H1 (cell line): Measurements from ENCODE around the gene KLHL35. TPM values are rescaled to one million over a fixed set of nuclear protein-coding genes. Genes with fewer than 3 reads are reported as not detected.

Source experiments
- CTCF ChIA-PET: fragments of 300-600 bp; sonication (Branson Sonifier 250); formaldehyde crosslinking; loops from one replicate; lab custom pipeline; 2021; ENCODE audit not compliant: partially characterized antibody; lab: Charles Lee
- POLR2A ChIA-PET: fragments of 300-600 bp; sonication (Branson Sonifier 250); formaldehyde crosslinking; loops from one replicate; lab custom pipeline; 2021; ENCODE audit warnings: inconsistent platforms; ENCODE audit not compliant: partially characterized antibody; lab: Charles Lee
- DNase-seq, 2 experiments: peaks; one replicate each; pipeline versions ENCODE4 v3.0.0 to v3.0.0-alpha.2; 2010 to 2022; ENCODE audit warnings: low spot score in 2 of 2, low read depth in 1 of 2, mixed read lengths in 1 of 2
- FAIRE-seq: peaks from 2 replicates; lab custom pipeline; 2011; peaks lifted over from hg19 to GRCh38; lab: Jason Lieb, UNC
- H2AFZ ChIP-seq: 2 replicates; pipeline ENCODE4 v1.8.1; 2012; ENCODE audit warnings: low read length, inconsistent platforms
- H2AK5ac ChIP-seq: 2 replicates; pipeline ENCODE4 v1.6.1; 2013; ENCODE audit warnings: low read depth, low read length
- H2BK120ac ChIP-seq: replicated peaks from 2 replicates; pipeline ENCODE3; 2013; ENCODE audit warnings: low read depth, low read length, inconsistent platforms
- H2BK12ac ChIP-seq: 2 replicates; pipeline ENCODE4 v1.6.1; 2013; ENCODE audit warnings: low read depth, low read length
- H2BK15ac ChIP-seq: 2 replicates; pipeline ENCODE4 v1.6.1; 2013; ENCODE audit warnings: low read length
- H2BK20ac ChIP-seq: 2 replicates; pipeline ENCODE4 v1.6.1; 2013; ENCODE audit warnings: low read length
- H2BK5ac ChIP-seq: 2 replicates; pipeline ENCODE4 v1.6.1; 2013; ENCODE audit warnings: low read depth, low read length
- H3K14ac ChIP-seq: 2 replicates; pipeline ENCODE4 v1.6.1; 2013; ENCODE audit warnings: inconsistent platforms; ENCODE audit not compliant: insufficient read length
- H3K18ac ChIP-seq: 2 replicates; pipeline ENCODE4 v1.6.1; 2013; ENCODE audit warnings: low read length; ENCODE audit errors: extremely low read depth
- H3K23ac ChIP-seq: 2 replicates; pipeline ENCODE4 v1.6.1; 2013; ENCODE audit warnings: inconsistent platforms; ENCODE audit not compliant: insufficient read length
- H3K23me2 ChIP-seq: 2 replicates; pipeline ENCODE4 v1.6.1; 2013; ENCODE audit warnings: low read depth, low read length
- H3K27ac ChIP-seq: 2 replicates; pipeline ENCODE4 v1.6.1; 2011; ENCODE audit warnings: low read depth, low read length, inconsistent platforms
- H3K27me3 ChIP-seq, 4 experiments: replicated peaks in 1 of 4; 1 replicate in 1 of 4; 2 replicates in 3 of 4; pipeline versions ENCODE4 v1.6.1 to v1.8.1; 2011 to 2013; ENCODE audit warnings: low read length in 3 of 4, mild to moderate bottlenecking in 3 of 4, inconsistent platforms in 2 of 4, mixed read lengths in 2 of 4, moderate library complexity in 1 of 4; ENCODE audit not compliant: control insufficient read depth in 3 of 4, insufficient read depth in 3 of 4; ENCODE audit errors: extremely low read depth in 1 of 4
- H3K36me3 ChIP-seq, 4 experiments: 2 replicates each; pipeline versions ENCODE4 v1.6.1 to v1.8.1; 2011 to 2013; ENCODE audit warnings: mild to moderate bottlenecking in 4 of 4, low read length in 3 of 4, moderate library complexity in 2 of 4, control low read depth in 1 of 4, inconsistent platforms in 1 of 4; ENCODE audit not compliant: insufficient read depth in 4 of 4, control insufficient read depth in 2 of 4
- H3K4ac ChIP-seq: replicated peaks from 2 replicates; pipeline ENCODE3; 2013; ENCODE audit warnings: low read length, low read depth, mixed read lengths, inconsistent platforms; ENCODE audit not compliant: insufficient read length
- H3K4me1 ChIP-seq, 4 experiments: replicated peaks in 1 of 4; 1 replicate in 1 of 4; 2 replicates in 3 of 4; pipeline versions ENCODE4 v1.6.1 to v1.8.1; 2011 to 2013; ENCODE audit warnings: low read length in 3 of 4, inconsistent platforms in 2 of 4, mixed read lengths in 1 of 4; ENCODE audit not compliant: insufficient read depth in 4 of 4, control insufficient read depth in 3 of 4
- H3K4me2 ChIP-seq, 2 experiments: 2 replicates each; pipeline versions ENCODE4 v1.6.1 to v1.8.1; 2011 to 2013; ENCODE audit warnings: low read depth in 2 of 2, low read length in 2 of 2, control low read depth in 1 of 2, inconsistent platforms in 1 of 2, mild to moderate bottlenecking in 1 of 2; ENCODE audit not compliant: insufficient read depth in 1 of 2
- H3K4me3 ChIP-seq, 4 experiments: fragments of 200-600, 300-600 bp in 1 of 4; sonication (generic), shearing (Covaris generic), sonication (Bioruptor Twin) in 1 of 4; 2 replicates each; pipeline versions ENCODE4 v1.5.1 to v1.8.1; 2011 to 2016; ENCODE audit warnings: low read length in 4 of 4, low read depth in 3 of 4, control low read depth in 2 of 4, inconsistent platforms in 2 of 4, mild to moderate bottlenecking in 2 of 4, mixed read lengths in 1 of 4, moderate library complexity in 1 of 4; ENCODE audit not compliant: insufficient read depth in 2 of 4; ENCODE audit errors: extremely low read depth in 1 of 4
- H3K56ac ChIP-seq: replicated peaks from 2 replicates; pipeline ENCODE3; 2013; ENCODE audit warnings: low read depth, mild to moderate bottlenecking, mixed read lengths, low read length, inconsistent platforms; ENCODE audit not compliant: insufficient read length
- H3K79me1 ChIP-seq: 2 replicates; pipeline ENCODE4 v1.6.1; 2013; ENCODE audit warnings: low read depth, low read length, control low read depth
- H3K79me2 ChIP-seq, 2 experiments: 2 replicates each; pipeline versions ENCODE4 v1.6.1 to v1.8.1; 2012 to 2013; ENCODE audit warnings: low read length in 2 of 2, mild to moderate bottlenecking in 2 of 2, inconsistent platforms in 1 of 2; ENCODE audit not compliant: insufficient read depth in 2 of 2, control insufficient read depth in 1 of 2
- H3K9ac ChIP-seq, 4 experiments: replicated peaks in 1 of 4; 1 replicate in 1 of 4; 2 replicates in 3 of 4; pipeline versions ENCODE4 v1.6.1 to v1.8.1; 2011 to 2013; ENCODE audit warnings: low read depth in 3 of 4, low read length in 3 of 4, control low read depth in 2 of 4, mild to moderate bottlenecking in 2 of 4, moderate library complexity in 2 of 4, inconsistent platforms in 1 of 4; ENCODE audit errors: extremely low read depth in 1 of 4
- H3K9me3 ChIP-seq, 2 experiments: 2 replicates each; pipeline versions ENCODE4 v1.6.1 to v1.8.1; 2012 to 2013; ENCODE audit warnings: mild to moderate bottlenecking in 2 of 2, moderate library complexity in 2 of 2, control low read depth in 1 of 2, inconsistent platforms in 1 of 2, low read depth in 1 of 2, low read length in 1 of 2, mixed read lengths in 1 of 2; ENCODE audit not compliant: insufficient read depth in 2 of 2
- H4K20me1 ChIP-seq, 2 experiments: replicated peaks in 1 of 2; 2 replicates each; pipeline versions ENCODE3 to v1.8.1; 2011 to 2013; ENCODE audit warnings: inconsistent platforms in 2 of 2, low read length in 2 of 2, mild to moderate bottlenecking in 1 of 2; ENCODE audit not compliant: insufficient read depth in 2 of 2, control insufficient read depth in 1 of 2
- H4K5ac ChIP-seq: 2 replicates; pipeline ENCODE4 v1.6.1; 2013; ENCODE audit warnings: low read length, low read depth, mixed read lengths, inconsistent platforms; ENCODE audit not compliant: insufficient read length
- H4K8ac ChIP-seq: 2 replicates; pipeline ENCODE4 v1.8.0; 2013; ENCODE audit warnings: mild to moderate bottlenecking, moderate library complexity, low read length, inconsistent platforms; ENCODE audit not compliant: insufficient read depth; ENCODE audit errors: extremely low read depth
- H4K91ac ChIP-seq: replicated peaks from 2 replicates; pipeline ENCODE3; 2013; ENCODE audit warnings: low read length, mixed read lengths, inconsistent platforms; ENCODE audit not compliant: insufficient read length
- GABPA ChIP-seq: IDR thresholded peaks from 2 replicates; pipeline ENCODE4 v1.6.1; 2011; ENCODE audit warnings: mild to moderate bottlenecking, low read length, moderate library complexity, borderline replicate concordance; ENCODE audit not compliant: insufficient read depth
- POLR2A ChIP-seq, 2 experiments: IDR thresholded peaks; 1 replicate in 1 of 2; 2 replicates in 1 of 2; pipeline ENCODE4 v1.6.1; 2011; ENCODE audit warnings: low read depth in 2 of 2, low read length in 2 of 2, mild to moderate bottlenecking in 2 of 2; ENCODE audit errors: control extremely low read depth in 1 of 2
- SUZ12 ChIP-seq: fragments of 200-600 bp; sonication (generic); IDR thresholded peaks from 2 replicates; pipeline ENCODE4 v1.6.1; 2012; ENCODE audit warnings: mild to moderate bottlenecking, inconsistent platforms, low read length, moderate library complexity, mixed read lengths
- WGBS, 2 experiments: shearing (Covaris generic) in 1 of 2; methylation state at CpG; one replicate each; pipeline versions ENCODE4 v1.1.6 to v1.1.7; 2013 to 2015; ENCODE audit warnings: low lambda C conversion rate in 2 of 2, mixed read lengths in 2 of 2, inconsistent platforms in 1 of 2, low coverage in 1 of 2, missing lambda C conversion rate in 1 of 2; ENCODE audit not compliant: insufficient replicate concordance in 2 of 2, insufficient coverage in 1 of 2, insufficient read length in 1 of 2; ENCODE audit errors: extremely low coverage in 1 of 2, missing lambda C conversion rate in 1 of 2; 5-methylcytosine and 5-hydroxymethylcytosine counted together
- polyA plus RNA-seq, 7 experiments: library from polyadenylated mRNA; depleted of rRNA in 3 of 7; stranded (reverse) in 5 of 7; unstranded in 2 of 7; fragments of >200 nt in 5 of 7; fragments of 200-250 nt in 2 of 7; gene quantifications; 1 replicate in 5 of 7; 2 replicates in 1 of 7; 4 replicates in 1 of 7; pipeline versions ENCODE4 v1.2.1 to v1.2.3, GENCODE V29; 2011 to 2013; ENCODE audit warnings: missing spikeins in 2 of 7, mixed read lengths in 2 of 7
- total RNA-seq: library from RNA; stranded (reverse); fragmentation: NEBNext Ultra II Directional; extraction: Animal tissue kit (Norgen Biotek cat#: 25700); gene quantifications from 2 replicates; pipeline ENCODE4 v1.2.1, GENCODE V29; 2021

KLHL35 gene
- total and polyA plus RNA-seq, 2 of the 8 experiments (the other 6 are each of a cell fraction or from before 2014, with no cell fraction given), result 0.35 to 0.41 TPM

DNA sequence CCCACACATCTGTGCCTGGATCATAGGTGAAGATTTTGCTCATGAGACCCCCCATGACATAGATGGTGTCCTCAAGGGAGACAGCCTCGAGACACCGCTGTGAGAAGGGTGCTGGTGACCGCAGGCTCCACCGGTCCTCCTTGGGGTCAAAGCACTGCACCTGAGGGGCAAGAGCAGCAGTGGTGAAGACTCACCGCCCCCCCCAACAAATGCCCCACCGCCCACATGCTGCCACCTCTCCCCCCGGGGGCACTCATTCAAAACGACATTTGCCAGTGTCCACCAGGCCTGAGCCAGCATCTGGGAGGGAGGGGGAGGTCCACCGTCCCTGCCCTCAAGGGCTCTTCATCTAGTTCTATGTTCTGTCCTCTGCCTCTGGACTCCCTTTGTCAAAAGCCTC, 9.3 kb downstream of the KLHL35 start:
- H2BK120ac ChIP-seq, result no peak overlapping the region
- no peak for FAIRE-seq
- H3K23ac ChIP-seq, result no peak overlapping the region
- H2BK20ac ChIP-seq, result no peak overlapping the region
- no peak overlapping the region for H4K91ac ChIP-seq
- H3K36me3 ChIP-seq, result peaks cover 0 to 6% (median under 1%) of the 10 kb centered on the region in 4 experiments; a peak in 3 of 8 replicates
- H3K9ac ChIP-seq, result no peak overlapping the region
- TF ChIP-seq SUZ12, result no peak
- peak in 1 of 2 experiments; percentile 33; a peak in 1 of 3 replicates for TF ChIP-seq POLR2A (IDR thresholded peaks at IDR 0.05; ENCODE audit: control extremely low read depth in 1 of 2, low read depth in 2 of 2, low read length in 2 of 2)
- TF ChIP-seq GABPA, result no peak
- ChIA-PET POLR2A (interaction anchor here (1.0 to 27.9 kb wide), 4 partner anchors 7 to 23 kb away, joined by 3 to 570 read pairs (median 22); partner anchors contain the start of gene RPS3), CTCF (interaction anchor here (0.6 to 18.5 kb wide), 13 partner anchors 8 to 502 kb away, joined by 3 to 201 read pairs (median 7); no protein-coding TSS in a partner anchor)
- H3K4me2 ChIP-seq, result no peak overlapping the region
- peaks cover 0 to 5% (median 3%) of the 10 kb centered on the region in 4 experiments; a peak in 3 of 7 replicates for H3K4me1 ChIP-seq
- H3K27ac ChIP-seq, result no peak overlapping the region; the same call in 1 of the 2 replicates
- no peak overlapping the region for H3K4ac ChIP-seq
- H3K27me3 ChIP-seq, result peaks cover 10 to 20% (median 14%) of the 10 kb centered on the region in 4 experiments
- H2BK12ac ChIP-seq, result no peak overlapping the region
- no peak overlapping the region for H3K4me3 ChIP-seq
- H3K79me2 ChIP-seq, result no peaks in the 10 kb centered on the region
- no peak overlapping the region for H3K56ac ChIP-seq
- H2AFZ ChIP-seq, result no peak overlapping the region
- no peak overlapping the region for H4K5ac ChIP-seq
- peaks cover 1 to 2% of the 10 kb centered on the region in 2 experiments for H4K20me1 ChIP-seq
- no peak overlapping the region for H2BK5ac ChIP-seq
- no peak overlapping the region for H4K8ac ChIP-seq
- peaks cover 0 to 5% of the 10 kb centered on the region in 2 experiments; a peak in 2 of 4 replicates for H3K9me3 ChIP-seq
- no peaks in the 10 kb centered on the region for H3K23me2 ChIP-seq
- H2AK5ac ChIP-seq, result no peak overlapping the region
- H2BK15ac ChIP-seq, result no peak overlapping the region
- no peaks in the 10 kb centered on the region for H3K79me1 ChIP-seq
- no peak overlapping the region for H3K14ac ChIP-seq
- no peak overlapping the region for H3K18ac ChIP-seq
- 91% methylated on average over 5 of the region's 9 CpGs; no CpG with 5 or more reads in 1 of the 2 experiments for WGBS, 2 experiments
- no peak for DNase-seq
